GM21576 (cell line): Measurements from ENCODE around the gene SUPV3L1.

Experiments used
- ATAC-seq: cut with Tn5 transposase; IDR thresholded peaks from one replicate; pipeline ENCODE4 v1.9.1; 2021; ENCODE audit warnings: mild to moderate bottlenecking, moderate library complexity; ENCODE audit not compliant: unreplicated experiment

The SUPV3L1 gene

DNA sequence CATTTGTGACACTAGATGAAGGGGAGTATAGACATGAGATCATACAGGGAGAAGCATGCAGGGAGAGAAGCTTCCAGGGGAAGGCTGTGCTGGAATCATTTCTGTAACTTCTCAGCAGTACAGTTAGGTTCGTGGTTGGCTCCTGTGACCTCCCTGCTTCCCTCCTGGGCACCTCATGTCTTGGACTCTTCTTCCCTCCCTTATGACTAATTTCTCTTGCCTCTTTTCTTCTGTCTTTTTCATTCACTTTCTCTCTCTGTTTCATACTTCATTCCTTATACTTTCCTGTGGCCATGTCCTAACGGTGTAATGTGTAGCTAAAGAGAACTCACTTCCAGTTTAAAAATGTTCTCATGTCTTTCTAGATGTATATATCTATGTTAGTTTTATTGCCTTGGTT, 21.0 kb downstream of the SUPV3L1 start:
- no peak for ATAC-seq

DNA sequence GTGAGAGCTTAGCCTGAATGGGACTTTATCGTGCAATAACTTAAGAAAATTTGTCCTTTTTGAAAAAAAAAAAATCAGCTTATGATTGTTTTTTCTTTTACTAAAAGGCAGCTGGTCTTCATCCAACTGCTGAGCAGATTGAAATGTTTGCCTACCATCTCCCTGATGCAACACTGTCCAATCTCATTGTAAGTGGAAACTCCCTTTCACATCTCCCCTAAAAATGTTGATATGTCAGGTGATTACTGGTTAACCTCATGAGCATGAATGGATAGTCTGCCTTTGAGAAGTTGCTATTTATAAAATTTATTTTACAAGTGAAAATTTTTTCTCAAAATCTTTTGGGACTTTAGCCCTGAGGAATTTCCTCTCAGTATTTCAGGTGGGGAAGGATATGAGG, 22.3 kb downstream of the SUPV3L1 start:
- no peak for ATAC-seq

DNA sequence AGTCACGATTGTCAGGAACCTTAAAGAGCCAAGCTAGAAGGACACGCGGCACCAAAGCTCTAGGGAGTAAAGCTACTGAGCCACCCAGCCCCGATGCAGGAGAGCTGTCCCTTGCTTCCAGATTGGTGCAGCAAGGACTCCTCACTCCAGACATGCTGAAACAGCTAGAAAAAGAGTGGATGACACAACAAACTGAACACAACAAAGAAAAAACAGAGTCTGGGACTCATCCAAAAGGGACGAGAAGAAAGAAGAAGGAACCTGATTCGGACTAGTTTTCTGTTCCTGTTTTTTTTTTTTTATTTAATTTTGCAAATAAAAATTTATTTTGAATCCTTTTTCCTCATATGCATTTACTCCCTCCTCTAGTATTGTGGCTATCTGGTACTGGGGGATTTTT, 28.7 kb downstream of the SUPV3L1 start:
- no peak for ATAC-seq

DNA sequence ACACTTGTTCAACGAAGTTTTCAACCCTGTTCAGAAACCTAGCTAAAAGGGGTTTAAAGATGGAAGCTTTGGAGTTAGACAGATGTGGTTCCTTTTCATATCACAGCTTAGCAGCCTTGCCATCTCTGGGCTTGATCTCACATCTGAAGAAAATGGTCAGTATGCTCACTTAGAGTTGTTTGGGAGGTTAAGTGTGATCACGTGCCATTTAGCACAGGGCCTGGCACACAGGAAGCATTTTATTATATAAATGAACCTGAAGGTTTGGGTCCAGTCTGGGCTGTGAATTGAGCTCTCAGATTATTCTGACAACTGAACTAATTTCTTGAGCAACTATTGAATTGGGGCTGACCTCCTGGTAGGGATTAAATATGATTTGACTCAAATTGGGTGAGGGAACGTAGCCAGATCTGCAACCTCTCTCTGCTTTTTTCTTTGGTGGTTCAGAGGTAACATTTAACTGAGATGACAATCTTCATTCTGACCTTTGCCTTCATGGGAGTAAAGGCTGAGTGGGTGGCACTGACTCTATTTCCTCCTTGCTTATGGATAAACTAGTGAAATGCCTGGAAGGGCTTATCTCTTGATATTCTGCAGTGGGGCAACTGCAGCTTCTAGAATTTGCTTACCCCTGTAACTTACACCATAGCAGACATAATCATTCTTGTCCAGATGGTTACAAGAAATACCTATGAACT, 29.9 kb downstream of the SUPV3L1 start:
- ATAC-seq, result no peak

DNA sequence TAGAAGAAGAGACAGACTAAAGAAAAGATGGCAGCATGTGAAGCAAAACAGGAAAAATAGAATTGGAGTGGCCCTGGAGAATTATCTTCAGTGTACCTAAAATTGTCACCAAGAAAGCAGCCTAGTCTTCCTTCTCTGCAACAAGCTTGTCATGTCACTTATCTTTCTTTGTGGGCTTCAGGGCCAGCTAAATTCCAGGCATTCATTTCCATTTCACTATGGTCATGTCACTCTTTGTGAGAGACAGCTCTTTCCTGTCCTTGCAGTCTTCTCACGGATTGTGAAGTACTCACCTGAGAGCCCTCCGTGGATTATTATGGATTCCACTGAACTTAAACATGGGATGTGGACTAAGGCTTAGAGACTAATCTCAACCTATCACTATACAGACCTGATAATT, 31.1 kb downstream of the SUPV3L1 start:
- no peak for ATAC-seq

DNA sequence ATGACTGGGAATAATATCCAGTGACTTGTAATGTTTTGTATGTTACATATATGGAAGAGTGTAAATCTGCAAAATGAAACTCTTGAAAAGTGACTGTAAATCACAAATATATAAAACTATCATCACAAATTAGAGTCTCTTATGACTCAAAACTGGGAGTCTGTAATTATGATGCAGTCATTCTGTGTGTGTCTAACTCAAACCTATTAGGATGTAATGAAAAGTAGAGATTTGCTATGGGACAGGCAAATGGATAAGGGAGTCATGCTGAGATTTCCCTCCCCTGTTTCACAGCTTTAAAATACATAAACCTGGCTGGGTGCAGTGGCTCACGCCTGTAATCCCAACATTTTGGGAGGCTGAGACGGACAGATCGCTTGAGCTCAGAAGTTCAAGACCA, 31.5 kb downstream of the SUPV3L1 start:
- ATAC-seq, result no peak

DNA sequence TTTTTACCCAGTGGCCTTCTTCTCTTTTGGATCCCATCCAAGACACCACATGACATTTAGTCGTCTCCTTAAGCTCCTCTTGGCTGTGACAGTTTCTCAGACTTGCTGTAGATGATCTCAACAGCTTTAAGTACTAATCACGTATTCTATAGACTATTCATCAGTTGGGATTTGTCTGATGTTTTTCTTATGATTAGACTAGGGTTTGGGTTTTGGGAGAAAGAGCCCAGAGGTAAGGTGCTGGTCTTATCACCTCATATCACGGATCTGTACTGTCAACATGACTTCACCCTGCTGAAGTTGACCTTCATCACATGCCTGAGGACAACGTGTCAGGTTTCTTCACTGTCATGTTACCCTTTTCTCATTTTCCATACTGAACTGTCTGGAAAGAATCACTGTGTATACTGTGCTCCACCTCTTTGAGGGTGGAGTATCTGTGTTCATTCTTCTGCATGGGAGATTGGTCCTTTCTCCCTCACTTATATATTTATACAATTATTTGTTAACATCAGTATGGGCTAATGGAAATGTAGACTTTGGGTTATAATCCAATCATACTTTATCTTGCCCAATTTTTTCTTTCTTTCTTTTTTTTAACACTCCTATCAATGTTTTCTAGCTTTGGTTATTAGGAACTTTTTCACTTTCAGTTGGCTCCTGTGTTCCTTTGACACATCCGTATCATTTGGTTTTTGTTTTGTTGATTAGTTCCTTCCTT, 33.7 kb downstream of the SUPV3L1 start:
- no peak for ATAC-seq

DNA sequence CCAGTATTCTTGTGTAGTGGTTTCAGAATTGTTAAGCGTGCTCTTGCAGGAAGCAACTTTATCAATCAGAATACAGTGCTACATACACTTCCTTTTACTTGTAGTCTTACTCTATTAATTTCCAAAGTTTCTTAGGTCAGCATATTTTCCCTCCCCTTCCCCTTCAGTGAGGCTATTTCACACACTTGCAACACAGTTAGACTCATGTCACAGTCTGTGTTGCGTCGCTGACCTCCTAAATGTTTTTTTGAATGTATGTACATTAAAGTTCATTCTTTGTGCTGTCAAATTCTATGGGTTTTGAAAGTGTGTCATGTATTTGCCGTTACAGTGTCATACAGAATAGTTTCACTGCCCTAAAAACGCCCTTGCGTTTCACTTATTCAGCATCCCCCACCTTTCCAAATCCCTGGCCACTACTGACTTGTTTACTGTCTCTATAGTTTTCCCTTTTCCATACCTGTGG, 34.7 kb downstream of the SUPV3L1 start:
- ATAC-seq, result no peak

DNA sequence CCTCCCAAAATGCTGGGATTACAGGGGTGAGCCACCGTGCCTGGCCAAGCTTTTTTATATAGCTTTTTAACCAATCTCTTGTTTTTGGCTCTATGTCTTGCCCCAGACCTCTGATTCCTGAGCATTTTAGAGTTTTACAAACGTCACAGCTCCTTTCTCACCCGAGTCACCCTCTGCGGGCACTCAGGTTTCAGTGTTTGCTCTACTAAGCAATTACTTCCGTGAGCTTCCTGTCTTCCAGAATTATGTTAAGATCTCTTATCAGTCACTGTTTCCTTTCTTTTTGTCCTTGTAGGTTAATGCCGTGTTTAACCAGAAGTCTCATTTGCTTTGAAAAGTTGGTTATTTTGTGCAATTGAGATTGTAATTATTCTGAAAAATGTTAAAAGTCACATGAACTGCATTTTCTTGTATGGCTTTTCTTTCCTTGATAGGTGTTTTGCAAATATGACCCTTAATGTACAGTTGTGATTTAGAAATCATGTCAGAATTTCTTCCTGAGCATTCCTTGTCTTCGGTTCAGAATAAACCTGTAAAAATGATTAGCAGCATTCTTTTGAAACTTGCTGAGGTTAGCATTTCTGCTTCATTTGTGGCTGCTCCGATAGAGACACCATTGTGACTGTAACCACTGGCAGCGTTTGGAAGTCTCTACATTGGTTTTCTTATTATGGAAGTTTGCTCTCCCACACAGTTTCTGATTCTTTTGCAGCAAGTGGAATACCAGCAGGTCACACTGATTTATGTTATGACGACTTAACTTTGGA, 35.6 kb downstream of the SUPV3L1 start:
- ATAC-seq, result no peak

DNA sequence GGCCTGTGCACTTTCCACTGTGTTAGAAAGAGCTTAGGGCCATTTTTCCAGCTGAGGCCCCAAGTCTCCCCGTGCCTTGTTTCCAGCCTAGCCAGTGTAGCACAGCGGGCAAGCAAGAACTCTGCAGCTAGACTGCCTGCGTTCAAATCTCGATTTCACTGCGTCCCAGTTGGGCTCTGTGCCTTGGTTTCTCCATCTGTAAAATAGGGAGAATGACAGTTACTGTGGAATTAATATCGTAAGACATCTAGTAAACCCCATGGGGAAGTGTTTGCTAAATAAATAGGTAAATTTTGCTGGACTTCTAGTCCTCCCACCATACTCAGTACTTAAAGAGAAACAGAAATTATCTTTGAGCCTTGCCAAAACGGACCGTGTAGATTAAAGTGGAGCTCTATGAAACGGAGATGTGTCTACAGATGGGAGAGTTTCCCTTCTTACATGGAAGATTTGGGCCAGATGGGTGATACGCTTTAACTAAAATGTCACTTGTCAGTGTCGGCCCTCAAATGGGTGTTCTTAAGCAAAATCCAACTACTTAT, 36.6 kb downstream of the SUPV3L1 start:
- ATAC-seq, result no peak

DNA sequence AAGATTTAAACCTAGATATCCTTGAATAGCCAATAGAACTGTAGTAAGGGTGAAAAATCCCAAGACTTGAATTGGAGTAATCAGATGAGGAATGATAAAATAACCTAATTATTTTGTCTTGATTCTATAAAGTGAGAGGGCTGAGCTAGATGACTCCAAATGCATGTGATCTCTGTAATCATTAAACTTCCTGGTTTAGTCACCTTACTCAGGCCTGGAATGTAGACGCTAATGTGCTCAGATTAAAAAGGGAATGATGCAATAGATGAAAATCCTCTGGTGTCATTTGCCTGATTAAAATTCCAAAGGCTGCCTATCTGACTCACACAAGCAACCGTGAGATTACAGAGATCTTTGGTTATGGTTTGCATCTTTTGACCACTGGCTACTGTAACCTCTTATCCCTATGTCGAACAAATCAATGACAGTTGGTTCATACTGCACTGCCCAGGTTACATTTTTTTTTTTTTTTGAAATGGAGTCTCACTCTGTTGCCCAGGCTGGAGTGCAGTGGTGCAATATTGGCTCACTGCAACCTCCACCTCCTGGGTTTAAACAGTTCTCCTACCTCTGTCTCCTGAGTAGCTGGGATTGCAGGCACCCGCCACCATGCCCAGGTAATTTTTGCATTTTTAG, 37.2 kb downstream of the SUPV3L1 start:
- no peak for ATAC-seq

DNA sequence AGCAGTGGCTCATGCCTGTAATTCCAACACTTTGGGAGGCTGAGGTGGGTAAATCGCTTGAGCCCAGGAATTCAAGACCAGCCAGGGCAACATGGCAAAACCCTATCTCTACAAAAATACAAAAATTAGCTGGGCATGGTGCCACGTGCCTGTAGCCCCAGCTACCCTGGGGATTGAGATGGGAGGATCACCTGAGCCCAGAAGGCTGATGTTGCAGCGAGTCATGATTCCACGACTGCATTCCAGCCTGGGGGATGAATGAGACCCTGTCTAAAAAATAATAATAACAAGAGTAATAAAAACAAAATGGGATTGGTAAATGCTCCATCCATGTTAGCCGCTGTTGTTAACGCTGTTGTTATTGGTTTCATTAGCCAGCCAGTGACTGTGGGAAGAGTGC, 38.8 kb downstream of the SUPV3L1 start:
- no peak for ATAC-seq

DNA sequence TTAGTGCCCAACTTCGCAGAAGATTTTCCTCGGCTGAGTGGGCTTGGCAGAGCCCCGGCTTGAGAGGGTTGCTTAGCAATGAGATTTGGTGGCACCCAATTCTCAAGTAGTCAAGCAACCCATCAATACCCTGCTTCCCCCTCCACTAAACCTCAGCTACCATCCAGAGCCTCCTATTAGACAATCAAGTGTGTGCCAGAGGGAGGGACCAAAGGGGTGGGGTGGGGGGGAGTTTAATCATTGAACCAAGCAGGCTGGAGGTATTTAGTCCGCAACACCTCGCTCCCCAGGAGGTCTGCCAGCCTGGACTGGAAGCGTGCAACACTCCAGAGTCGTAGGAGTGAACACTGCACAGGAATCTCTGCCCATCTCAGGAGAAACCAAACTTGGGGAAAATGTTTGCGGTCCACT, 40.0 kb downstream of the SUPV3L1 start, which contains the start of gene HKDC1:
Gene HKDC1, plus strand, starts transcription at position 292 of the 411 bp plus-strand sequence. Its CDS starts 104 bp downstream, at position 396.
- ATAC-seq, result no peak

DNA sequence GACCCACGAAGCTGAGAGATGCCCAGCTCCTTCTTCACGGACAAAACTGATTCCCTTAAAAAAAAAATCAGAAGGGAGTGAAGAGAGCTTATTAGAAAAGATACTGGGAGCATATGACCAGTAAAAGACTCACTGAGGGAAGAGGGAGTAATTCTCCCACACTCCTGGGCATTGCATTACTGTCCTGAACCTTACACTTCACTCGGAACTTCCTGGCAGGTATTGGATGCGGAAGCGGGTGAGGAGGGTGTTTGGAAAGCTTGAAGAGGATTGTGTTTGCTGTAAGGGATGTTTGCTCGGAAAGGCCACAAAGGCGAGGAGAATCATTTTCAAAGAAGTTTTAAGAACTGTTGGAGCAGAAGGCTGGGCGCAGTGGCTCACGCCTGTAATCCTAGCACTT, 40.5 kb downstream of the SUPV3L1 start:
- ATAC-seq, result no peak

DNA sequence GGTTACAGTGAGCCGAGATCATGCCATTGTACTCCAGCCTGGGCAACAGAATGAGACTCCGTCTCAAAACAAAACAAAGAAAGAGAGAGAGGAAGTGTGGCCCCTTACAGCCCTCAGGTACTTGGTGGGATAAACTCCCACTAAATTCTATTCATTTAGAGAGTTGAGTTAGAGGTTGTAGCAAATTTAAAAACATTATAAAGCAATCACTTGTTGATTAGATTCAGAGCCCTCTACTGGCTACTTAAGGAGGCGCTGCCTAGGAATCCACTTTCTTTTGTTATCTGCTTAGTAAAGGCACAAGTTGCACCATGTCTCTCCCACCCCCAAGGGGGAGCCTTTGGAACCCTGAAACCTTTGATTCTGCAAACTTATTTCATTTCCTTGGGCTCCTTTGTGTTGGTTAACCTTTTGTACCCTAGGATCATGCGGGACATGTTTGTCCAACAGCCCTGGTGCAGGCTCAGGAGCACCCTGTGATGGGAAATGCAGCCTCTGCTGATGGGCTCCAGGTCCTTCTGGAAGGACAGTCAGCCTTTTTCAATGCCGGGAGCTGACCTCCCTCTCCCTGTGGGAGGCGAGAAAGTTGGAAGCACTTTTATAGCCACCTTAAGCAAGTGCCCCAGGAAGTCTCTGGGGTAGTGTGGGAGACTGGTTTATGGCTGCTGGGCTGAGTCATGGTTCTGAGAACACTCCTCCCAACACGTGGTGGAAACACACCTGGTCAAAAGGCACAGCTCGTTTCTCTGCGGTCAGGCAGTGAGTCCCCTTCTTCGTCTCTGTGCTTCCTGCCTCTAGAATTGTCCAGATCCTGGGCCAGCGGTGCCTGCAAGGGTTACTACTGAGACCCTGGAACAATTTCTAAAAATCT, 42.4 kb downstream of the SUPV3L1 start:
- peak; percentile 96 for ATAC-seq

DNA sequence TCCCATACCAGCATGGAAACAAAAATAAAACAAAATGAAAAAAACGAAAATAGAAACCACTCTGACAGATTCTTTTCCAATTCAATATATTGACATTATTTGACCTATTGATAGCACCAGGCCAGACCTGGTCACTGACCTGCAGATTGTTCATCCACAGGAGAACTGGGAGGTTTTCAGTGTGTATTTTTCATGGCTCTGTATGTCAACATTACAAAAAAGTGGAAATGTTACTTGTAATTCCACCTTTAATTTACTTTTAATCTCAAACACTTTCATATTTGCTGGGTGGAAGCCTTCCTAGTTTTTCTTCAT, 43.0 kb downstream of the SUPV3L1 start:
- ATAC-seq, result no peak

DNA sequence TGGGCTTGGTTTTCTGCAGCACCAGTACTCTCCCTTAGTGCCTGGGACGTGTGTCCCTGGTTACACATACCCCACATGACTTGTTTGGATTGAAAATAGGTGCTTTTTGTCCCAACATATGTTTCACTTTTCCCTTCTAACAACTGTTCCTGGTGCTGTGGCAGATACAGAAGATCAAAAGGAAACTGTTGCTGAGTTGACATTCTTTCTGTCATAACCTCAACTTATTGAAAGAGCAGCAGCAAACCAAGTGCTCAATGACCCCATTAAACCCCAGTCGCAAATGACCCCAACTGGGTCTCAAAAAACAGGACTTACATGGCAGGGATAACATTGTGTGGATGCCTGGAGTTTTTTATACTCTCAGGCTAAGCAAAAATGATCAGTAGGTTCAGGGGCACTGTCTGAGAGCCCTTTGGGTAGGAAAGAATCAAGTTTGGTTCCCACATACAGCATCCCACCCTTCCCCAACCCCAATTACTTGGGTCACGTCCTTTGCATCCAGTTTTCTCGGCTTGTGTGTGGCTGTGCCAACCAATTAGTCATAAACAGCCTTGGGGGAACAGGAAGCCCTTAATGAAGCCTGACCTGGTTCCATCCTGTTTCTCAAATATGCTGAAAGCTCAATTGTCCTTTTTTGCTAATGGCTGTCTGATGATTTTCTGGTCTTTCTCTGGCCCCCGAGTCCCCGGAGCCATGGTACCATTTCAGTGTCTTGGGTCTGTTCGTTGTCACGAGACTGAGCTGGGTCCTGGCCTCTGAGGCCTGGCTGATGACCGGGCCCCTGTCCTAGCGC, 45.0 kb downstream of the SUPV3L1 start:
- ATAC-seq, result no peak

DNA sequence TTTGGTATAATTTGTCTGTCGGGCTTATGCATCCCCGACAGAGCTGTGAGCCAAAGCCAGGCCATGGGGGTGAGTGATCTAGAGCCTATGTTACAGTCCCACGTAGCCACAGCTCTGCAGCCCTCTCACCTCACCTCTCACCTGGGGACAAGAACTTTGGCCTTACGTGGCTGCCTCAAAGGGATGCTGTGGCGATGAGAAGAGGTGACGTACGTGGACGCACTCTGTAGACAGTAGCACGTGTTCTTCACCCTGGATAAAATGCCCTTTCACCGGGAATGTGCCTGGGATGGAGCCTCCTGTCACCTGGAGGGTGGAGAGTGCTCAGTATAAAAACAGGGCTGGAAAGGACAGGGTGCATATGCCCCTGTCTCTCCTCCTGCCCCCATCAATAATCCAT, 45.6 kb downstream of the SUPV3L1 start:
- no peak for ATAC-seq

DNA sequence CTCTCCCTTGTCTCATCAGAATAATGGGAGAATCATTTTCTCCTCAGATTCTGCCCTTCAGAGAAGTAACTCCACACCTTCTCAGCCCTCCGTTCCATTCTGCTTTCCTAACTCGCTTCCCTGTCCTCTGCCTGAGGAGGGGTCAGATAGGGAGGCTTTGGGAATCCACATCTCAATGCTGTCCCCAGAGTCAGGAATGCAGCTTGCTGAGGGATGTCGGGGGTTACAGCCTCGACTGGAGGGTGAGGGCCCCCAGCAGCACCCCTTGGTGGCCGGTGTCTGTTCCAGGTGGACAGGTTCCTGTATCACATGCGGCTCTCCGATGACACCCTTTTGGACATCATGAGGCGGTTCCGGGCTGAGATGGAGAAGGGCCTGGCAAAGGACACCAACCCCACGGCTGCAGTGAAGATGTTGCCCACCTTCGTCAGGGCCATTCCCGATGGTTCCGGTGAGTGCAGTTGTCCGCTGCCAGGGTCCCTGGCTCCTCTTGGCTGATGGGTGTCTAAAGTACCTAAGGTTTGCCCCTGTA, 47.0 kb downstream of the SUPV3L1 start:
- no peak for ATAC-seq
